Stimulated activated effector memory CD8-positive, alpha-beta T cell treated with anti-CD3 and anti-CD28 coated beads, Interleukin-12 subunit alpha, Interleukin-12 subunit beta, amount 100 ng/mL, for 72 hours (primary cell): ENCODE data around the gene AXL.
"Not testable (repeated sequence)": the region's sequence is repeated elsewhere in the genome, so short reads cannot be mapped to it uniquely, and the experiment has no call there.

Experiments used
- ATAC-seq: fragments of 150-1000 bp; cut with Tn5 transposase; 2 replicates; pipeline ENCODE4 v1.10.0; 2021
- DNase-seq, 2 donors: peaks; one replicate each; pipeline ENCODE4 v3.0.0; 2021 to 2022; ENCODE audit warnings: low spot score in 2 of 2
- H3K27ac Mint-ChIP-seq: one replicate; pipeline ENCODE4 v1.8.0; 2022; ENCODE audit warnings: mild to moderate bottlenecking, mixed read lengths
- H3K36me3 Mint-ChIP-seq: one replicate; pipeline ENCODE4 v1.8.0; 2022; ENCODE audit warnings: mild to moderate bottlenecking, mixed read lengths
- H3K4me1 Mint-ChIP-seq: one replicate; pipeline ENCODE4 v1.8.0; 2022; ENCODE audit warnings: mixed read lengths
- H3K4me3 Mint-ChIP-seq: one replicate; pipeline ENCODE4 v1.8.0; 2022; ENCODE audit warnings: mild to moderate bottlenecking, mixed read lengths
- H3K9me3 Mint-ChIP-seq: one replicate; pipeline ENCODE4 v1.8.0; 2022; ENCODE audit warnings: mixed read lengths

AXL gene

GRCh38 chr19:41218615-41219507, at the start of gene AXL:
AXL (plus strand) TSS chr19:41219223; CDS start chr19:41219393, 170 bp downstream.
- no peaks in the 10 kb centered on the region for H3K36me3 Mint-ChIP-seq
- DNase-seq (no peak), ATAC-seq (no peak)
- H3K9me3 Mint-ChIP-seq = no peaks in the 10 kb centered on the region
- peaks cover 33% of the 10 kb centered on the region for H3K4me1 Mint-ChIP-seq
- no peak within 1 kb of the TSS for H3K4me3 Mint-ChIP-seq
- H3K27ac Mint-ChIP-seq = peak within 1 kb of the TSS; percentile 77

- no peaks in the 10 kb centered on the region for H3K36me3 Mint-ChIP-seq
- DNase-seq (no peak), ATAC-seq (peak; percentile 36)
- no peak overlapping the region for H3K4me3 Mint-ChIP-seq
- peak overlapping the region; percentile 69 for H3K27ac Mint-ChIP-seq
- H3K9me3 Mint-ChIP-seq = no peaks in the 10 kb centered on the region
- H3K4me1 Mint-ChIP-seq = peaks cover 10% of the 10 kb centered on the region
Observed at GRCh38 chr19:41172297-41173164, 46.5 kb upstream of the AXL start.

GRCh38 chr19:41174297-41174928, 44.6 kb upstream of the AXL start:
- peaks cover 10% of the 10 kb centered on the region for H3K4me1 Mint-ChIP-seq
- no peak overlapping the region for H3K4me3 Mint-ChIP-seq
- DNase-seq = no peak
- H3K36me3 Mint-ChIP-seq = no peaks in the 10 kb centered on the region
- no peaks in the 10 kb centered on the region for H3K9me3 Mint-ChIP-seq
- H3K27ac Mint-ChIP-seq = no peak overlapping the region
- no peak for ATAC-seq

- H3K9me3 Mint-ChIP-seq = no peaks in the 10 kb centered on the region
- DNase-seq (no peak), ATAC-seq (peak; percentile 37)
- H3K4me1 Mint-ChIP-seq = peaks cover 10% of the 10 kb centered on the region
- no peak overlapping the region for H3K4me3 Mint-ChIP-seq
- no peaks in the 10 kb centered on the region for H3K36me3 Mint-ChIP-seq
- H3K27ac Mint-ChIP-seq = no peak overlapping the region
Observed at GRCh38 chr19:41175801-41176777, 42.9 kb upstream of the AXL start.

GRCh38 chr19:41180173-41180572, 38.9 kb upstream of the AXL start:
- ATAC-seq, H3K36me3 Mint-ChIP-seq: not testable (repeated sequence)
- peaks cover 10% of the 10 kb centered on the region for H3K4me1 Mint-ChIP-seq

GRCh38 chr19:41186971-41187883, 31.8 kb upstream of the AXL start:
- no peaks in the 10 kb centered on the region for H3K36me3 Mint-ChIP-seq
- DNase-seq (no peak), ATAC-seq (no peak)
- no peaks in the 10 kb centered on the region for H3K9me3 Mint-ChIP-seq
- H3K4me3 Mint-ChIP-seq = no peak overlapping the region
- H3K27ac Mint-ChIP-seq = no peak overlapping the region
- peaks cover 1% of the 10 kb centered on the region for H3K4me1 Mint-ChIP-seq

More at GRCh38 chr19:41180173-41180572, 38.9 kb upstream of the AXL start:
- not testable (repeated sequence) for H3K4me3 Mint-ChIP-seq, DNase-seq, H3K9me3 Mint-ChIP-seq, H3K27ac Mint-ChIP-seq

- H3K9me3 Mint-ChIP-seq = no peaks in the 10 kb centered on the region
- no peak overlapping the region for H3K27ac Mint-ChIP-seq
- no peak for DNase-seq
- H3K4me1 Mint-ChIP-seq = peaks cover 8% of the 10 kb centered on the region
- no peaks in the 10 kb centered on the region for H3K36me3 Mint-ChIP-seq
- H3K4me3 Mint-ChIP-seq = no peak overlapping the region
- ATAC-seq = no peak
Observed at GRCh38 chr19:41187884-41188279, 31.1 kb upstream of the AXL start.

GRCh38 chr19:41189425-41190065, 29.5 kb upstream of the AXL start:
- no peaks in the 10 kb centered on the region for H3K36me3 Mint-ChIP-seq
- ATAC-seq = no peak
- no peak for DNase-seq
- H3K4me1 Mint-ChIP-seq = peaks cover 16% of the 10 kb centered on the region
- H3K9me3 Mint-ChIP-seq = no peaks in the 10 kb centered on the region
- no peak overlapping the region for H3K27ac Mint-ChIP-seq
- H3K4me3 Mint-ChIP-seq = no peak overlapping the region

GRCh38 chr19:41192574-41193429, 26.2 kb upstream of the AXL start, which contains the start of gene CYP2S1:
CYP2S1 (plus strand) TSS chr19:41193219; CDS start chr19:41193265, 46 bp downstream.
- H3K27ac Mint-ChIP-seq = no peak within 1 kb of the TSS
- peak within 1 kb of the TSS; percentile 37 for H3K4me3 Mint-ChIP-seq
- no peaks in the 10 kb centered on the region for H3K9me3 Mint-ChIP-seq
- H3K36me3 Mint-ChIP-seq = no peaks in the 10 kb centered on the region
- no peak for DNase-seq
- ATAC-seq = peak; percentile 60
- H3K4me1 Mint-ChIP-seq = peaks cover 16% of the 10 kb centered on the region

GRCh38 chr19:41193430-41194156, 25.4 kb upstream of the AXL start:
- no peak for DNase-seq
- peaks cover 16% of the 10 kb centered on the region for H3K4me1 Mint-ChIP-seq
- ATAC-seq = no peak
- H3K9me3 Mint-ChIP-seq = no peaks in the 10 kb centered on the region
- H3K36me3 Mint-ChIP-seq = no peaks in the 10 kb centered on the region
- no peak overlapping the region for H3K27ac Mint-ChIP-seq
- H3K4me3 Mint-ChIP-seq = no peak overlapping the region

GRCh38 chr19:41194157-41194552, 24.9 kb upstream of the AXL start:
- no peak for ATAC-seq
- no peaks in the 10 kb centered on the region for H3K9me3 Mint-ChIP-seq
- H3K36me3 Mint-ChIP-seq = no peaks in the 10 kb centered on the region
- DNase-seq = no peak
- no peak overlapping the region for H3K4me3 Mint-ChIP-seq
- no peak overlapping the region for H3K27ac Mint-ChIP-seq
- H3K4me1 Mint-ChIP-seq = peaks cover 16% of the 10 kb centered on the region
